ENCODE data around the gene ATP13A5.

DNA sequence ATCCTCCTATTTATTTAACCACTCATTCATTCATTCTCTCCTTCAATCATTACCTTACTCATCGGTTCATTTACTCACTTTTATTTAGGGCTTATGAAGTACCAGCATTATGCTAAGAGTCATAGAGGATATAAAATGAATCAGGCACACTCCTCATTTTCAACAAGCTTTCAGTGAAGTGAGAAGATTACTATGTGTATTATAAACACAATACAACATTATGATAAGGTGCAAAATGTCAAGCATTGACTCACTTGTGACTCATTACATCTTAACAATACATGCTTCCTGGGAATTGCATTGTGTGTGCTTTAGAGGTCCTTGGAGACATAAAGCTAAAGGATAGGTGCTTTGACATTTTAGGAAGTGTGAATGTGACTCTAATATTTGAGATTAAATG lies 77.1 kb downstream of the ATP13A5 start:
- TF ChIP-seq, protein P1, sequence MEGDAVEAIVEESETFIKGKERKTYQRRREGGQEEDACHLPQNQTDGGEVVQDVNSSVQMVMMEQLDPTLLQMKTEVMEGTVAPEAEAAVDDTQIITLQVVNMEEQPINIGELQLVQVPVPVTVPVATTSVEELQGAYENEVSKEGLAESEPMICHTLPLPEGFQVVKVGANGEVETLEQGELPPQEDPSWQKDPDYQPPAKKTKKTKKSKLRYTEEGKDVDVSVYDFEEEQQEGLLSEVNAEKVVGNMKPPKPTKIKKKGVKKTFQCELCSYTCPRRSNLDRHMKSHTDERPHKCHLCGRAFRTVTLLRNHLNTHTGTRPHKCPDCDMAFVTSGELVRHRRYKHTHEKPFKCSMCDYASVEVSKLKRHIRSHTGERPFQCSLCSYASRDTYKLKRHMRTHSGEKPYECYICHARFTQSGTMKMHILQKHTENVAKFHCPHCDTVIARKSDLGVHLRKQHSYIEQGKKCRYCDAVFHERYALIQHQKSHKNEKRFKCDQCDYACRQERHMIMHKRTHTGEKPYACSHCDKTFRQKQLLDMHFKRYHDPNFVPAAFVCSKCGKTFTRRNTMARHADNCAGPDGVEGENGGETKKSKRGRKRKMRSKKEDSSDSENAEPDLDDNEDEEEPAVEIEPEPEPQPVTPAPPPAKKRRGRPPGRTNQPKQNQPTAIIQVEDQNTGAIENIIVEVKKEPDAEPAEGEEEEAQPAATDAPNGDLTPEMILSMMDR (conservative IDR thresholded peaks at IDR 0.05; ENCODE audit: low read depth in 2 of 2) = no peak
- TF ChIP-seq EZH2phosphoT487 (IDR thresholded peaks at IDR 0.05; ENCODE audit: unreplicated experiment) (no peak), EZH2 (IDR thresholded peaks at IDR 0.05; ENCODE audit: low read depth, unreplicated experiment) (no peak), POLR2AphosphoS5 (IDR thresholded peaks at IDR 0.05; ENCODE audit: low read depth) (no peak), ZNF114 (CRISPR knock-in tag; IDR thresholded peaks at IDR 0.05) (no peak)
- TF ChIP-seq, protein P2, sequence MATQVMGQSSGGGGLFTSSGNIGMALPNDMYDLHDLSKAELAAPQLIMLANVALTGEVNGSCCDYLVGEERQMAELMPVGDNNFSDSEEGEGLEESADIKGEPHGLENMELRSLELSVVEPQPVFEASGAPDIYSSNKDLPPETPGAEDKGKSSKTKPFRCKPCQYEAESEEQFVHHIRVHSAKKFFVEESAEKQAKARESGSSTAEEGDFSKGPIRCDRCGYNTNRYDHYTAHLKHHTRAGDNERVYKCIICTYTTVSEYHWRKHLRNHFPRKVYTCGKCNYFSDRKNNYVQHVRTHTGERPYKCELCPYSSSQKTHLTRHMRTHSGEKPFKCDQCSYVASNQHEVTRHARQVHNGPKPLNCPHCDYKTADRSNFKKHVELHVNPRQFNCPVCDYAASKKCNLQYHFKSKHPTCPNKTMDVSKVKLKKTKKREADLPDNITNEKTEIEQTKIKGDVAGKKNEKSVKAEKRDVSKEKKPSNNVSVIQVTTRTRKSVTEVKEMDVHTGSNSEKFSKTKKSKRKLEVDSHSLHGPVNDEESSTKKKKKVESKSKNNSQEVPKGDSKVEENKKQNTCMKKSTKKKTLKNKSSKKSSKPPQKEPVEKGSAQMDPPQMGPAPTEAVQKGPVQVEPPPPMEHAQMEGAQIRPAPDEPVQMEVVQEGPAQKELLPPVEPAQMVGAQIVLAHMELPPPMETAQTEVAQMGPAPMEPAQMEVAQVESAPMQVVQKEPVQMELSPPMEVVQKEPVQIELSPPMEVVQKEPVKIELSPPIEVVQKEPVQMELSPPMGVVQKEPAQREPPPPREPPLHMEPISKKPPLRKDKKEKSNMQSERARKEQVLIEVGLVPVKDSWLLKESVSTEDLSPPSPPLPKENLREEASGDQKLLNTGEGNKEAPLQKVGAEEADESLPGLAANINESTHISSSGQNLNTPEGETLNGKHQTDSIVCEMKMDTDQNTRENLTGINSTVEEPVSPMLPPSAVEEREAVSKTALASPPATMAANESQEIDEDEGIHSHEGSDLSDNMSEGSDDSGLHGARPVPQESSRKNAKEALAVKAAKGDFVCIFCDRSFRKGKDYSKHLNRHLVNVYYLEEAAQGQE (IDR thresholded peaks at IDR 0.05; ENCODE audit: unreplicated experiment) = no peak
